Fibroblast of upper back skin (primary cell): ENCODE data around the gene RHOF.

Source experiments
- DNase-seq: peaks from one replicate; pipeline ENCODE4 v3.0.0-alpha.2; 2013

The RHOF gene

GRCh38 chr12:121793440-121793837 lies at the start of gene RHOF:
Gene RHOF, minus strand, starts transcription at chr12:121793688. Its CDS starts 55 bp downstream, at chr12:121793633.
- no peak for DNase-seq

- DNase-seq: no peak
Observed at GRCh38 chr12:121839993-121840761, 46.7 kb upstream of the RHOF start.

- peak; percentile 98 for DNase-seq
Observed at GRCh38 chr12:121839106-121839992, 45.9 kb upstream of the RHOF start.

GRCh38 chr12:121838126-121838525 lies 44.6 kb upstream of the RHOF start:
- DNase-seq: no peak

GRCh38 chr12:121837680-121838079 lies 44.2 kb upstream of the RHOF start:
- no peak for DNase-seq

- no peak for DNase-seq
Observed at GRCh38 chr12:121831571-121832245, 38.2 kb upstream of the RHOF start.

- no peak for DNase-seq
Observed at GRCh38 chr12:121830588-121831265, 37.2 kb upstream of the RHOF start.

- no peak for DNase-seq
Observed at GRCh38 chr12:121830134-121830533, 36.6 kb upstream of the RHOF start.

- DNase-seq: no peak
Observed at GRCh38 chr12:121829250-121829918, 35.9 kb upstream of the RHOF start.

- no peak for DNase-seq
Observed at GRCh38 chr12:121828826-121829225, 35.3 kb upstream of the RHOF start.

- DNase-seq: no peak
Observed at GRCh38 chr12:121828306-121828705, 34.8 kb upstream of the RHOF start.

GRCh38 chr12:121827351-121828099 lies 34.0 kb upstream of the RHOF start:
- DNase-seq: no peak

GRCh38 chr12:121826318-121827150 lies 33.0 kb upstream of the RHOF start:
- DNase-seq: no peak

GRCh38 chr12:121825041-121825523 lies 31.6 kb upstream of the RHOF start:
- DNase-seq: no peak

GRCh38 chr12:121823727-121824115 lies 30.2 kb upstream of the RHOF start:
- DNase-seq: no peak

- DNase-seq: no peak
Observed at GRCh38 chr12:121823101-121823726, 29.7 kb upstream of the RHOF start.

- no peak for DNase-seq
Observed at GRCh38 chr12:121822393-121823100, 29.1 kb upstream of the RHOF start.

- no peak for DNase-seq
Observed at GRCh38 chr12:121820056-121820455, 26.6 kb upstream of the RHOF start.
